Measurements from ENCODE around the gene SLC5A5.

SLC5A5 gene

GRCh38 chr19:17866964-17867486, 4.7 kb upstream of the SLC5A5 start:
- no peak for TF ChIP-seq CTCF (conservative IDR thresholded peaks at IDR 0.05; ENCODE audit: low read length)
- no peak overlapping the region for H3K4me3 ChIP-seq (ENCODE audit: low read length)
- DNase-seq (ENCODE audit: low read depth) = no peak

GRCh38 chr19:17868669-17869068, 3.1 kb upstream of the SLC5A5 start:
- no peak for TF ChIP-seq CTCF (conservative IDR thresholded peaks at IDR 0.05; ENCODE audit: low read length)
- no peak overlapping the region for H3K4me3 ChIP-seq (ENCODE audit: low read length)
- DNase-seq (ENCODE audit: low read depth) = no peak

DNA sequence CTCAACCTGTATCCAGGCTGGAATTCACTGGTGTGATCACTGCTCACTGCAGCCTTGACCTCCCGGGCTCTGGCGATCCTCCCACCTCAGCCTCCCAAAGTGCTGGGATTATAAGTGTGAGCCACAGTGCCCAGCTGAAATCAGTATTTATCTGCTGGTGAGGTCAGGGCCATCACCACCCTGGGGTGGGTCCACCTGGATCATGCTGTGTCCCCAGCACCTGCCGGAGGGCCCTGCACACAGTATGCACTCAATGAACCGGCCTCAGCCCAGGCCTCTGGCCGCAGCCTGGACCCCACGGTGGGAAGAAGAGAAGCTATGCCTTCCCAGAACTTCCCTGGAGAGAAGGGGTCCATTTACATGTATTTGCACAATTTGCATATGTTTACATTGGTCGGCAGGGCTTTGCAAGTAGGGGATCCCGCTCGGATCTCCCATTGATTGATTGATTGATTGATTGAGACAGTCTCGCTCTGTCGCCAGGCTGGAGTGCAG, 2.6 kb upstream of the SLC5A5 start:
- H3K4me3 ChIP-seq (ENCODE audit: low read length) = no peak overlapping the region
- no peak for TF ChIP-seq CTCF (conservative IDR thresholded peaks at IDR 0.05; ENCODE audit: low read length)
- no peak for DNase-seq (ENCODE audit: low read depth)

DNA sequence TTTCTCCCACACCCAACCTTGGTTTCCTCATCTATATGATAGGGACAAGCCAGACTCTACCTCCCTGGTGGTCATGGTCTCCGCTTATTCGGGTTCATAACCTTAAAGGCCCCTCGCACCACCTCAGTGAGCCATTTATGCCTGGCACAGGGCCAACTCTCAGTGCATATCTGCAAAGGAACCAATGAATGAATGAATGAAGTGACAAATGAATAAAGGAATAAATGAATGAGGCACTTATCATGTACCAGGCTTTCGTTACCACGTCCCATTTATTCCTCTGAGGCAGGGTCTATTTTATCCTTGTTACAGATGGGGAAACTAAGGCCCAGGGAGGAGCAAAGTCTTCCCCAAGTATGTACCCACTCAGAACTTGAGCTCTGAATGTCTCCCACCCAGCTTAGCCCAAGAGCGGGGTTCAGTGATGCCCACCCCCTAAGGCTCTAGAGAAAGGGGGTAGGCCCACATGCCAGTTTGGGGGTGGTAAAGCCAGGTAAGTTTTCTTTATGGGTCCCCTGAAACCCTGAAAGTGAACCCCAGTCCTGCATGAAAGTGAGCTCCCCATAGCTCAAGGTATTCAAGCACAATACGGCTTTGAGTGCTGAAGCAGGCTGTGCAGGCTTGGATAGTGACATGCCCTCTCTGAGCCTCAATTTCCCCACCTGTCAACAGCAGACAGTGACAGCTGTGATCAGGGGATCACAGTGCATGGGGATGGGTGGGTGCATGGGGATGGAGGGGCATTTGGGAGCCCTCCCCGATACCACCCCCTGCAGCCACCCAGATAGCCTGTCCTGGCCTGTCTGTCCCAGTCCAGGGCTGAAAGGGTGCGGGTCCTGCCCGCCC, 490 bp upstream of the SLC5A5 start:
- no peak overlapping the region for H3K4me3 ChIP-seq (ENCODE audit: low read length)
- DNase-seq (ENCODE audit: low read depth) = no peak
- no peak for TF ChIP-seq CTCF (conservative IDR thresholded peaks at IDR 0.05; ENCODE audit: low read length)

DNA sequence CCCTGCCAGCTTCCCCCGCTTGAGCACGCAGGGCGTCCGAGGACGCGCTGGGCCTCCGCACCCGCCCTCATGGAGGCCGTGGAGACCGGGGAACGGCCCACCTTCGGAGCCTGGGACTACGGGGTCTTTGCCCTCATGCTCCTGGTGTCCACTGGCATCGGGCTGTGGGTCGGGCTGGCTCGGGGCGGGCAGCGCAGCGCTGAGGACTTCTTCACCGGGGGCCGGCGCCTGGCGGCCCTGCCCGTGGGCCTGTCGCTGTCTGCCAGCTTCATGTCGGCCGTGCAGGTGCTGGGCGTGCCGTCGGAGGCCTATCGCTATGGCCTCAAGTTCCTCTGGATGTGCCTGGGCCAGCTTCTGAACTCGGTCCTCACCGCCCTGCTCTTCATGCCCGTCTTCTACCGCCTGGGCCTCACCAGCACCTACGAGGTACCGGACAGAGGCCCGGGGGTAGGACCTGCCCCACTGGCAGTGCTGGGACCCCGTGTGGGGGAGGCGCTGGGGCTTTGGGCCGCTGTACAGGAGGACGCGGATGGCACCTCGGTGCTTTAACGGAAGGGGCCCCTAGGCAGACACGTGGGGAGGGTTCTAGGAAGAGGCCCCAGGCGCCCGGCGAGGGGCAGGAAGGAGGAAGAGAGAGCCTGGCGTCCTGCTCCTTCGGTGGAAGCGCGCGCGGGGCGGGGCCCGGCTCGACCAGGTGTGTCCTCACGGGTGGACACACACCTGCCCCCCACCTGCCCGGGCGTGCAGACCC, 681 bp downstream of the SLC5A5 start:
- no peak for TF ChIP-seq CTCF (conservative IDR thresholded peaks at IDR 0.05; ENCODE audit: low read length)
- no peak for DNase-seq (ENCODE audit: low read depth)
- no peak overlapping the region for H3K4me3 ChIP-seq (ENCODE audit: low read length)

GRCh38 chr19:17873786-17874757, 2.3 kb downstream of the SLC5A5 start:
- no peak overlapping the region for H3K4me3 ChIP-seq (ENCODE audit: low read length)
- DNase-seq (ENCODE audit: low read depth) = no peak
- no peak for TF ChIP-seq CTCF (conservative IDR thresholded peaks at IDR 0.05; ENCODE audit: low read length)

Data from AG10803 (cell line).